Suprapubic skin (tissue), 4 donors: Measurements from ENCODE around the gene TANC1.

Experiments used
- POLR2A ChIP-seq, 2 donors: fragments of 450-650 bp; IDR thresholded peaks; one replicate each; pipeline ENCODE4 v1.6.1; 2017; ENCODE audit warnings: antibody characterized with exemption in 2 of 2, mild to moderate bottlenecking in 2 of 2, moderate library complexity in 2 of 2
- POLR2AphosphoS5 ChIP-seq, 3 donors: sonication (generic); formaldehyde crosslinking; IDR thresholded peaks; one replicate each; pipeline ENCODE4 v1.6.1; 2017; ENCODE audit warnings: antibody characterized with exemption in 3 of 3
- TF ChIP-seq, protein P1 (sequence below), 2 donors: fragments of 200-600 bp in 1 of 2; fragments of 450-650 bp in 1 of 2; sonication (generic) in 1 of 2; IDR thresholded peaks; one replicate each; pipeline ENCODE4 v1.5.1; 2016 to 2019; ENCODE audit warnings: antibody characterized with exemption in 2 of 2, mild to moderate bottlenecking in 1 of 2, moderate library complexity in 1 of 2

DNA sequence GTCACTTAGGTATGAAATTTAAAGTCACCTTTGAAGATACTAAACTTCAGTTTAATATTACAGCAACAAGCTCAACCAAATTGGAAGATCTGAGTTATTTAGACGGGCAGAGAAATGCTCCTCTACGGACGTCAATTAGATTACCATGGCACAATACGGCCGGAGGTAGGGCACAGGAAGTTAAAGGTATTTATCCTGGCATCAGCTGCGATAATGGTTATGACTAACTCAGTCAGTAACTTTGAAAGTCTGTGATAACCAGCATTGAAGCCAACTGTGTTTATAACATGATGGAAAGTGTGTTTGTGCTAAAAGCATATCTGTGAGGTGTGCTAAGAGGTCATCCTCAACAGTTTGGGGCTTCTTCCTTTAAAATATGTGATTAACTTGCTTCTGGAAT lies 200.7 kb downstream of the TANC1 start:
- TF ChIP-seq, protein P1, sequence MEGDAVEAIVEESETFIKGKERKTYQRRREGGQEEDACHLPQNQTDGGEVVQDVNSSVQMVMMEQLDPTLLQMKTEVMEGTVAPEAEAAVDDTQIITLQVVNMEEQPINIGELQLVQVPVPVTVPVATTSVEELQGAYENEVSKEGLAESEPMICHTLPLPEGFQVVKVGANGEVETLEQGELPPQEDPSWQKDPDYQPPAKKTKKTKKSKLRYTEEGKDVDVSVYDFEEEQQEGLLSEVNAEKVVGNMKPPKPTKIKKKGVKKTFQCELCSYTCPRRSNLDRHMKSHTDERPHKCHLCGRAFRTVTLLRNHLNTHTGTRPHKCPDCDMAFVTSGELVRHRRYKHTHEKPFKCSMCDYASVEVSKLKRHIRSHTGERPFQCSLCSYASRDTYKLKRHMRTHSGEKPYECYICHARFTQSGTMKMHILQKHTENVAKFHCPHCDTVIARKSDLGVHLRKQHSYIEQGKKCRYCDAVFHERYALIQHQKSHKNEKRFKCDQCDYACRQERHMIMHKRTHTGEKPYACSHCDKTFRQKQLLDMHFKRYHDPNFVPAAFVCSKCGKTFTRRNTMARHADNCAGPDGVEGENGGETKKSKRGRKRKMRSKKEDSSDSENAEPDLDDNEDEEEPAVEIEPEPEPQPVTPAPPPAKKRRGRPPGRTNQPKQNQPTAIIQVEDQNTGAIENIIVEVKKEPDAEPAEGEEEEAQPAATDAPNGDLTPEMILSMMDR (IDR thresholded peaks at IDR 0.05), result no peak
- TF ChIP-seq POLR2A (IDR thresholded peaks at IDR 0.05) (no peak), POLR2AphosphoS5 (IDR thresholded peaks at IDR 0.05) (no peak)
